GM18508 (cell line): ENCODE results near the gene NCKAP1.
A peak's percentile ranks its signal among the peaks of the same experiment; 100 is the strongest.
"Not testable (repeated sequence)": the region's sequence is repeated elsewhere in the genome, so short reads cannot be mapped to it uniquely, and the experiment has no call there.

Experiments used
- ATAC-seq: cut with Tn5 transposase; IDR thresholded peaks from one replicate; pipeline ENCODE4 v1.9.1; 2021; ENCODE audit warnings: moderate number of reproducible peaks; ENCODE audit not compliant: insufficient read depth, unreplicated experiment

NCKAP1 gene

GRCh38 chr2:183038341-183039300 is at the start of gene NCKAP1:
Gene NCKAP1, minus strand, starts transcription at chr2:183038457. Its CDS starts 358 bp downstream, at chr2:183038099.
- ATAC-seq = peak; percentile 30

- no peak for ATAC-seq
Measured at GRCh38 chr2:183081911-183082310, 43.7 kb upstream of the NCKAP1 start.

GRCh38 chr2:183079139-183079775 is 41.0 kb upstream of the NCKAP1 start:
- ATAC-seq = peak; percentile 20

GRCh38 chr2:183078464-183079138 is 40.3 kb upstream of the NCKAP1 start, which contains the start of gene DUSP19:
Gene DUSP19, plus strand, starts transcription at chr2:183078747. Its CDS starts 187 bp downstream, at chr2:183078934.
- ATAC-seq = peak; percentile 70

GRCh38 chr2:183078163-183078463 is 39.9 kb upstream of the NCKAP1 start:
- ATAC-seq = peak; percentile 3

GRCh38 chr2:183072177-183072576 is 33.9 kb upstream of the NCKAP1 start:
- ATAC-seq = no peak

GRCh38 chr2:183070942-183071844 is 32.9 kb upstream of the NCKAP1 start:
- ATAC-seq = no peak

- ATAC-seq = no peak
Measured at GRCh38 chr2:183069174-183069573, 30.9 kb upstream of the NCKAP1 start.

- ATAC-seq = no peak
Measured at GRCh38 chr2:183068561-183068960, 30.3 kb upstream of the NCKAP1 start.

GRCh38 chr2:183063083-183063482 is 24.8 kb upstream of the NCKAP1 start:
- ATAC-seq = no peak

GRCh38 chr2:183060571-183061231 is 22.4 kb upstream of the NCKAP1 start:
- ATAC-seq = no peak

- ATAC-seq = no peak
Measured at GRCh38 chr2:183059561-183059960, 21.3 kb upstream of the NCKAP1 start.

GRCh38 chr2:183057333-183057985 is 19.2 kb upstream of the NCKAP1 start:
- peak; percentile 37 for ATAC-seq

- no peak for ATAC-seq
Measured at GRCh38 chr2:183049420-183049819, 11.2 kb upstream of the NCKAP1 start.

GRCh38 chr2:183047486-183048125 is 9.3 kb upstream of the NCKAP1 start:
- not testable (repeated sequence) for ATAC-seq

GRCh38 chr2:183043580-183043979 is 5.3 kb upstream of the NCKAP1 start:
- ATAC-seq = not testable (repeated sequence)

GRCh38 chr2:183040604-183041003 is 2.3 kb upstream of the NCKAP1 start:
- ATAC-seq = no peak

GRCh38 chr2:183037553-183038340 is 510 bp downstream of the NCKAP1 start:
- peak; percentile 10 for ATAC-seq
